Measurements from ENCODE around the gene ASRGL1. TPM values are rescaled to one million over a fixed set of nuclear protein-coding genes. Genes with fewer than 3 reads are reported as not detected.

Gene ASRGL1
- total RNA-seq, 1 experiment from 2014 or later = 37.7 TPM

GRCh38 chr11:62402960-62403730, 65.9 kb downstream of the ASRGL1 start:
- H3K4me1 ChIP-seq (ENCODE audit: insufficient read depth, low read length, poor library complexity, severe bottlenecking) = no peaks in the 10 kb centered on the region
- no peaks in the 10 kb centered on the region for H3K36me3 ChIP-seq (ENCODE audit: insufficient read depth, low read length, poor library complexity, severe bottlenecking)
- TF ChIP-seq EZH2 (IDR thresholded peaks at IDR 0.05; ENCODE audit: borderline replicate concordance, low read depth, low read length, poor library complexity, severe bottlenecking) (no peak), CTCF (conservative IDR thresholded peaks at IDR 0.05; ENCODE audit: low read depth, low read length) (no peak)
- DNase-seq (ENCODE audit: low spot score) = no peak
- intact Hi-C loops (cut with micrococcal nuclease; ENCODE audit: unreplicated experiment) = no loop called here
- H3K9me3 ChIP-seq (ENCODE audit: low read depth, low read length, poor library complexity, severe bottlenecking) = no peaks in the 10 kb centered on the region
- H3K27me3 ChIP-seq (replicated peaks; ENCODE audit: insufficient read depth, low read depth, low read length, poor library complexity) = no peaks in the 10 kb centered on the region
- ChIA-PET CTCF (interaction anchor here (0.5 kb wide), 1 partner anchor 17 kb away, joined by 6 read pairs; no protein-coding TSS in a partner anchor), POLR2A (ENCODE audit: low non-redundant PET) (no interaction called here)
- no peak overlapping the region for H3K27ac ChIP-seq (ENCODE audit: low read depth, low read length, poor library complexity, severe bottlenecking)
- BruUV-seq (replicated peaks) = no TSS peak
- no peak overlapping the region for H3K4me3 ChIP-seq (ENCODE audit: low read depth, low read length, poor library complexity, severe bottlenecking)

GRCh38 chr11:62404435-62404834, 67.2 kb downstream of the ASRGL1 start:
- ChIA-PET POLR2A (ENCODE audit: low non-redundant PET) (no interaction called here), CTCF (no interaction called here)
- H3K27me3 ChIP-seq (replicated peaks; ENCODE audit: insufficient read depth, low read depth, low read length, poor library complexity) = no peaks in the 10 kb centered on the region
- intact Hi-C loops (cut with micrococcal nuclease; ENCODE audit: unreplicated experiment) = no loop called here
- H3K36me3 ChIP-seq (ENCODE audit: insufficient read depth, low read length, poor library complexity, severe bottlenecking) = no peaks in the 10 kb centered on the region
- no peaks in the 10 kb centered on the region for H3K4me1 ChIP-seq (ENCODE audit: insufficient read depth, low read length, poor library complexity, severe bottlenecking)
- no peak overlapping the region for H3K27ac ChIP-seq (ENCODE audit: low read depth, low read length, poor library complexity, severe bottlenecking)
- no peaks in the 10 kb centered on the region for H3K9me3 ChIP-seq (ENCODE audit: low read depth, low read length, poor library complexity, severe bottlenecking)
- no peak overlapping the region for H3K4me3 ChIP-seq (ENCODE audit: low read depth, low read length, poor library complexity, severe bottlenecking)
- TF ChIP-seq CTCF (conservative IDR thresholded peaks at IDR 0.05; ENCODE audit: low read depth, low read length) (no peak), EZH2 (IDR thresholded peaks at IDR 0.05; ENCODE audit: borderline replicate concordance, low read depth, low read length, poor library complexity, severe bottlenecking) (no peak)
- BruUV-seq (replicated peaks) = no TSS peak
- no peak for DNase-seq (ENCODE audit: low spot score)

- DNase-seq (ENCODE audit: low spot score) = no peak
- TF ChIP-seq EZH2 (IDR thresholded peaks at IDR 0.05; ENCODE audit: borderline replicate concordance, low read depth, low read length, poor library complexity, severe bottlenecking) = no peak
- TF ChIP-seq CTCF (conservative IDR thresholded peaks at IDR 0.05; ENCODE audit: low read depth, low read length) = no peak
- no peaks in the 10 kb centered on the region for H3K9me3 ChIP-seq (ENCODE audit: low read depth, low read length, poor library complexity, severe bottlenecking)
- no peak overlapping the region for H3K4me3 ChIP-seq (ENCODE audit: low read depth, low read length, poor library complexity, severe bottlenecking)
- ChIA-PET CTCF (no interaction called here), POLR2A (ENCODE audit: low non-redundant PET) (no interaction called here)
- intact Hi-C loops (cut with micrococcal nuclease; ENCODE audit: unreplicated experiment) = no loop called here
- H3K36me3 ChIP-seq (ENCODE audit: insufficient read depth, low read length, poor library complexity, severe bottlenecking) = no peaks in the 10 kb centered on the region
- H3K27me3 ChIP-seq (replicated peaks; ENCODE audit: insufficient read depth, low read depth, low read length, poor library complexity) = no peaks in the 10 kb centered on the region
- H3K4me1 ChIP-seq (ENCODE audit: insufficient read depth, low read length, poor library complexity, severe bottlenecking) = no peaks in the 10 kb centered on the region
- no peak overlapping the region for H3K27ac ChIP-seq (ENCODE audit: low read depth, low read length, poor library complexity, severe bottlenecking)
- no TSS peak for BruUV-seq (replicated peaks)
These were observed 67.7 kb downstream of the ASRGL1 start for GRCh38 chr11:62404901-62405300.
